GM12878 (cell line): Measurements from ENCODE around the gene ROPN1B. TPM values are rescaled to one million over a fixed set of nuclear protein-coding genes. Genes with fewer than 3 reads are reported as not detected.
"Not testable (repeated sequence)": the region's sequence is repeated elsewhere in the genome, so short reads cannot be mapped to it uniquely, and the experiment has no call there.

Experiments used
- ATAC-seq: fragments of 200-7000 bp; cut with Tn5 transposase; 3 replicates; pipeline ENCODE4 v1.9.1; 2020; ENCODE audit warnings: mild to moderate bottlenecking, moderate library complexity
- BruUV-seq: library from RNA; stranded (reverse); fragments of 400-500 nt; replicated peaks from 2 replicates; lab custom pipeline; 2021; lab: Mats Ljungman, UMichigan
- CTCF ChIA-PET: fragments of 300-600 bp; sonication (Branson Sonifier 250); formaldehyde crosslinking; extraction: SDS; loops from one replicate; lab custom pipeline; 2021; ENCODE audit warnings: inconsistent platforms; lab: Yijun Ruan, JAX
- POLR2A ChIA-PET: fragments of 350-600 bp; formaldehyde crosslinking; extraction: SDS; loops from one replicate; lab custom pipeline; 2021; ENCODE audit warnings: inconsistent platforms; lab: Charles Lee
- RAD21 ChIA-PET: fragments of 300-600 bp; sonication (Branson Sonifier 250); formaldehyde crosslinking; loops from one replicate; lab custom pipeline; 2023; ENCODE audit warnings: antibody characterized with exemption; ENCODE audit not compliant: unreplicated experiment; lab: Charles Lee
- SMC1A ChIA-PET: fragments of 300-600 bp; sonication (Branson Sonifier 250); formaldehyde crosslinking; loops from one replicate; lab custom pipeline; 2023; ENCODE audit not compliant: unreplicated experiment, uncharacterized antibody; lab: Charles Lee
- DNase-seq: peaks from one replicate; pipeline ENCODE4 v3.0.0-alpha.2; 2011; ENCODE audit warnings: low read depth, low spot score
- FAIRE-seq: peaks from 3 replicates; lab custom pipeline; 2011; peaks lifted over from hg19 to GRCh38; lab: Jason Lieb, UNC
- H2AFZ ChIP-seq: 2 replicates; pipeline ENCODE4 v1.6.0; 2011; ENCODE audit warnings: low read depth, low read length, control low read depth; ENCODE audit not compliant: control insufficient read depth
- H3K27ac ChIP-seq: 2 replicates; pipeline ENCODE4 v1.5.1; 2011; ENCODE audit warnings: control low read depth; ENCODE audit not compliant: control insufficient read depth, insufficient read depth
- H3K27me3 ChIP-seq, 2 experiments: replicated peaks in 1 of 2; 2 replicates each; pipeline versions ENCODE4 v1.6.0 to v1.6.1; 2011; ENCODE audit warnings: low read length in 1 of 2; ENCODE audit not compliant: control insufficient read depth in 2 of 2, insufficient read depth in 2 of 2
- H3K36me3 ChIP-seq, 2 experiments: 2 replicates each; pipeline ENCODE4 v1.5.1; 2011; ENCODE audit warnings: low read length in 1 of 2; ENCODE audit not compliant: control insufficient read depth in 2 of 2, insufficient read depth in 2 of 2
- H3K4me1 ChIP-seq: 2 replicates; pipeline ENCODE4 v1.6.1; 2011; ENCODE audit warnings: mild to moderate bottlenecking, low read length, moderate library complexity, mixed read lengths; ENCODE audit not compliant: control insufficient read depth, insufficient read depth
- H3K4me2 ChIP-seq: 2 replicates; pipeline ENCODE4 v1.6.0; 2011; ENCODE audit warnings: control low read depth; ENCODE audit not compliant: control insufficient read depth, insufficient read depth
- H3K4me3 ChIP-seq: fragments of 200-600 bp; sonication (generic); 2 replicates; pipeline ENCODE4 v1.5.1; 2016
- H3K79me2 ChIP-seq: 2 replicates; pipeline ENCODE4 v1.6.0; 2011; ENCODE audit warnings: low read length; ENCODE audit not compliant: control insufficient read depth, insufficient read depth
- H3K9ac ChIP-seq: 2 replicates; pipeline ENCODE4 v1.8.0; 2011; ENCODE audit warnings: low read length, control low read depth, mixed read lengths; ENCODE audit not compliant: control insufficient read depth, insufficient read depth
- H3K9me3 ChIP-seq: replicated peaks from 3 replicates; pipeline ENCODE4 v1.5.1; 2011; ENCODE audit warnings: mild to moderate bottlenecking, low read length; ENCODE audit not compliant: control insufficient read depth, insufficient read depth
- H4K20me1 ChIP-seq: 2 replicates; pipeline ENCODE4 v1.6.0; 2011; ENCODE audit not compliant: control insufficient read depth, insufficient read depth
- E2F4 ChIP-seq: IDR thresholded peaks from 2 replicates; pipeline ENCODE4 v1.6.1; 2012; ENCODE audit warnings: low read depth, low read length, improper control_type of control experiment
- HCFC1 ChIP-seq: fragments of 150-350 bp; IDR thresholded peaks from 2 replicates; pipeline ENCODE4 v1.6.1; 2014; ENCODE audit warnings: low read length
- MTA2 ChIP-seq: fragments of 450-650 bp; IDR thresholded peaks from 2 replicates; pipeline ENCODE4 v1.6.1; 2016; ENCODE audit warnings: low read depth, mild to moderate bottlenecking, moderate library complexity
- MYC ChIP-seq: IDR thresholded peaks from 2 replicates; pipeline ENCODE4 v1.6.1; 2011; ENCODE audit warnings: mild to moderate bottlenecking, low read length, moderate library complexity, inconsistent platforms; ENCODE audit not compliant: insufficient read depth, insufficient replicate concordance, insufficient read length, severe bottlenecking
- NFIC ChIP-seq: IDR thresholded peaks from 2 replicates; pipeline ENCODE4 v1.6.1; 2012; ENCODE audit warnings: low read depth, mild to moderate bottlenecking, inconsistent platforms, low read length, moderate library complexity
- SMAD5 ChIP-seq: IDR thresholded peaks from 2 replicates; pipeline ENCODE4 v1.6.1; 2016; ENCODE audit warnings: antibody characterized with exemption, low read depth
- WRNIP1 ChIP-seq: IDR thresholded peaks from 2 replicates; pipeline ENCODE4 v1.6.1; 2011; ENCODE audit warnings: low read depth, low read length, improper control_type of control experiment, borderline replicate concordance
- WGBS: methylation state at CpG from one replicate; pipeline ENCODE4 v1.1.6; 2016; ENCODE audit warnings: low lambda C conversion rate; ENCODE audit not compliant: insufficient replicate concordance, insufficient coverage; ENCODE audit errors: missing lambda C conversion rate; 5-methylcytosine and 5-hydroxymethylcytosine counted together
- in situ Hi-C: fragments of 300-500 bp; cut with MboI; formaldehyde crosslinking; loops from 9 replicates; pipeline ENCODE4 v1.14.3; 2018; ENCODE audit warnings: mixed read lengths
- intact Hi-C: fragments of 100-400 bp; cut with micrococcal nuclease; formaldehyde crosslinking; loops from one replicate; pipeline ENCODE4 v1.14.2; 2022; ENCODE audit not compliant: unreplicated experiment
- polyA plus RNA-seq, 11 experiments: library from polyadenylated mRNA; depleted of rRNA in 4 of 11; unstranded in 6 of 11; stranded (reverse) in 5 of 11; fragments of >200 nt; fragmentation: Nextera tagmentation in 4 of 11; fragmentation: Illumina TruSeq in 1 of 11; extraction: Ambion mirVana in 4 of 11; extraction: Trizol in 1 of 11; gene quantifications; 1 replicate in 1 of 11; 2 replicates in 10 of 11; pipeline versions ENCODE4 v1.2.1 to v1.2.3, GENCODE V29; 2011 to 2016; ENCODE audit warnings: inconsistent platforms in 2 of 11, missing spikeins in 2 of 11, low read depth in 1 of 11
- total RNA-seq, 4 experiments: library from RNA; depleted of rRNA in 3 of 4; stranded (reverse); fragments of >200 nt in 3 of 4; fragmentation: Illumina TruSeq in 1 of 4; extraction: Trizol in 1 of 4; gene quantifications; 2 replicates each; pipeline versions ENCODE4 v1.2.1 to v1.2.3, GENCODE V29; 2013 to 2021
- TF ChIP-seq, protein P1 (sequence below): fragments of 450-650 bp; formaldehyde crosslinking; IDR thresholded peaks from 2 replicates; pipeline ENCODE4 v1.4.0; 2020; ENCODE audit warnings: mild to moderate bottlenecking, moderate library complexity

Gene ROPN1B
- total and polyA plus RNA-seq, 10 of the 15 experiments (the other 5 are each of a cell fraction or from before 2014, with no cell fraction given), result not detected

DNA sequence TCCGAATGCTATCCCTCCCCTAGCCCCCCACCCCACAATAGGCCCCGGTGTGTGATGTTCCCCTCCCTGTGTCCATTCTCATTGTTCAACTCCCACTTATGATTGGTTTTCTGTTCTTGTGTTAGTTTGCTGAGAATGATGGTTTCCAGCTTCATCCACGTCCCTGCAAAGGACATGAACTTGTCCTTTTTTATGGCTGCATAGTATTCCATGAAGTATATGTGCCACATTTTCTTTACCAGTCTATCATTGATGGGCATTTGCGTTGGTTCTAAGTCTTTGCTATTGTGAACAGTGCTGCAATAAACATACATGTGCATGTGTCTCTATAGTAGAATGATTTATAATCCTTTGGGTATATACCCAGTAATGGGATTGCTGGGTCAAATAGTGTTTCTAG, 12.0 kb upstream of the ROPN1B start:
- BruUV-seq, H3K9ac ChIP-seq, H4K20me1 ChIP-seq, FAIRE-seq, H3K79me2 ChIP-seq, ATAC-seq, H2AFZ ChIP-seq, H3K4me3 ChIP-seq, DNase-seq, H3K4me2 ChIP-seq, in situ Hi-C loops, RAD21 ChIA-PET, SMC1A ChIA-PET, POLR2A ChIA-PET, H3K4me1 ChIP-seq, intact Hi-C loops, H3K9me3 ChIP-seq, H3K27me3 ChIP-seq, H3K36me3 ChIP-seq, CTCF ChIA-PET, H3K27ac ChIP-seq: not testable (repeated sequence)
- WGBS, result 34% methylated on average over 4 of the region's 4 CpGs

DNA sequence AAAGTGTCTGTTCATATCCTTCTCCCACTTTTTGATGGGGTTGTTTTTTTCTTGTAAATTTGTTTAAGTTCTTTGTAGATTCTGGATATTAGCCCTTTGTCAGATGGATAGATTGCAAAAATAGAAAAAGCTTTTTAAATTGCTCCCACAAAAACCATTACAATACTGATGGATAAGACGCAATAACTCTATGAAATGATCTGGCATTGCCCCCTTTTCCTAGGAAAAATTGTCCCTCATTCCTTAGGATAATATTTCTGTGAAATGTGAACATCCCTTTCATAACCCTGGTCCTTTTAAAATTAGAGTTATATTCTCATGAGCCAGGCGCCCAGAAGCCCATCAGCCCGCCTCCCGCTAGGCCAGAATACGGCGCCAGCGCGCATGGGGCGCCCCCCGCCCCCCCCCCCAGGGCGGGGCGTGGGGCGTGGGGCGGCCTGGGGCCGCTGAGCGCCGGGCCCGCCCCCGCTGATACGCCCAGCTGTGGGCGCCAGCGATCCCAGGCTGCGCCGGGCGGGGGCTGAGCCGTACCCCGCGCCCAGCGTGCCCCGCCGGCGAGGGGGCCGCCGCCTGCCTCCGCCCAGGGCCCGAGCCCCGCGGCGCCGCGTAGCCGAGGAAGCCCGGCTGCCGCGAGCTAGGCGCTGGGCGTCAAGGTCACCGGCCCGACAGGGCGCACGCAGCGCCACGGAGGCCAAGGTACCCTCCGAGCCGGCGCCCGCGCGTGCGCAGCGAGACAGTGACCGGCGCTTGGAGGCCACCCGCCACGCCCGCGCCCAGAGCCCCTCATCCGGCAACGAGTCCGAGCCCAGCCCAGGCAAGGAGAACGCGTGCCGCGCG, 11.1 kb upstream of the ROPN1B start:
- no TSS peak for BruUV-seq
- WGBS, result 86% methylated on average over 6 of the region's 75 CpGs
- RAD21 ChIA-PET, result no interaction called here
- no peak overlapping the region for H2AFZ ChIP-seq
- H3K4me3 ChIP-seq, result no peak overlapping the region
- no peak for FAIRE-seq
- H3K9ac ChIP-seq, result no peak overlapping the region
- H3K27me3 ChIP-seq, result no peaks in the 10 kb centered on the region
- H3K9me3 ChIP-seq, result no peaks in the 10 kb centered on the region; the same call in 2 of the 3 replicates
- POLR2A ChIA-PET, result no interaction called here
- no peaks in the 10 kb centered on the region for H3K79me2 ChIP-seq
- CTCF ChIA-PET, result no interaction called here
- intact Hi-C loops, result no loop called here
- no peak overlapping the region for H3K4me2 ChIP-seq
- no peak overlapping the region for H3K27ac ChIP-seq
- DNase-seq, result no peak
- in situ Hi-C loops, result no loop called here
- SMC1A ChIA-PET, result no interaction called here
- no peak for ATAC-seq
- H3K4me1 ChIP-seq, result no peaks in the 10 kb centered on the region
- H4K20me1 ChIP-seq, result no peaks in the 10 kb centered on the region
- no peaks in the 10 kb centered on the region for H3K36me3 ChIP-seq
- TF ChIP-seq, protein P1, sequence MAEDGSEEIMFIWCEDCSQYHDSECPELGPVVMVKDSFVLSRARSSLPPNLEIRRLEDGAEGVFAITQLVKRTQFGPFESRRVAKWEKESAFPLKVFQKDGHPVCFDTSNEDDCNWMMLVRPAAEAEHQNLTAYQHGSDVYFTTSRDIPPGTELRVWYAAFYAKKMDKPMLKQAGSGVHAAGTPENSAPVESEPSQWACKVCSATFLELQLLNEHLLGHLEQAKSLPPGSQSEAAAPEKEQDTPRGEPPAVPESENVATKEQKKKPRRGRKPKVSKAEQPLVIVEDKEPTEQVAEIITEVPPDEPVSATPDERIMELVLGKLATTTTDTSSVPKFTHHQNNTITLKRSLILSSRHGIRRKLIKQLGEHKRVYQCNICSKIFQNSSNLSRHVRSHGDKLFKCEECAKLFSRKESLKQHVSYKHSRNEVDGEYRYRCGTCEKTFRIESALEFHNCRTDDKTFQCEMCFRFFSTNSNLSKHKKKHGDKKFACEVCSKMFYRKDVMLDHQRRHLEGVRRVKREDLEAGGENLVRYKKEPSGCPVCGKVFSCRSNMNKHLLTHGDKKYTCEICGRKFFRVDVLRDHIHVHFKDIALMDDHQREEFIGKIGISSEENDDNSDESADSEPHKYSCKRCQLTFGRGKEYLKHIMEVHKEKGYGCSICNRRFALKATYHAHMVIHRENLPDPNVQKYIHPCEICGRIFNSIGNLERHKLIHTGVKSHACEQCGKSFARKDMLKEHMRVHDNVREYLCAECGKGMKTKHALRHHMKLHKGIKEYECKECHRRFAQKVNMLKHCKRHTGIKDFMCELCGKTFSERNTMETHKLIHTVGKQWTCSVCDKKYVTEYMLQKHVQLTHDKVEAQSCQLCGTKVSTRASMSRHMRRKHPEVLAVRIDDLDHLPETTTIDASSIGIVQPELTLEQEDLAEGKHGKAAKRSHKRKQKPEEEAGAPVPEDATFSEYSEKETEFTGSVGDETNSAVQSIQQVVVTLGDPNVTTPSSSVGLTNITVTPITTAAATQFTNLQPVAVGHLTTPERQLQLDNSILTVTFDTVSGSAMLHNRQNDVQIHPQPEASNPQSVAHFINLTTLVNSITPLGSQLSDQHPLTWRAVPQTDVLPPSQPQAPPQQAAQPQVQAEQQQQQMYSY (CRISPR knock-in tag), result no peak
- TF ChIP-seq MYC (no peak), E2F4 (no peak), WRNIP1 (no peak), NFIC (no peak), HCFC1 (no peak), MTA2 (no peak), SMAD5 (no peak)
